ENCODE data around the gene TPCN2.

Gene TPCN2

DNA sequence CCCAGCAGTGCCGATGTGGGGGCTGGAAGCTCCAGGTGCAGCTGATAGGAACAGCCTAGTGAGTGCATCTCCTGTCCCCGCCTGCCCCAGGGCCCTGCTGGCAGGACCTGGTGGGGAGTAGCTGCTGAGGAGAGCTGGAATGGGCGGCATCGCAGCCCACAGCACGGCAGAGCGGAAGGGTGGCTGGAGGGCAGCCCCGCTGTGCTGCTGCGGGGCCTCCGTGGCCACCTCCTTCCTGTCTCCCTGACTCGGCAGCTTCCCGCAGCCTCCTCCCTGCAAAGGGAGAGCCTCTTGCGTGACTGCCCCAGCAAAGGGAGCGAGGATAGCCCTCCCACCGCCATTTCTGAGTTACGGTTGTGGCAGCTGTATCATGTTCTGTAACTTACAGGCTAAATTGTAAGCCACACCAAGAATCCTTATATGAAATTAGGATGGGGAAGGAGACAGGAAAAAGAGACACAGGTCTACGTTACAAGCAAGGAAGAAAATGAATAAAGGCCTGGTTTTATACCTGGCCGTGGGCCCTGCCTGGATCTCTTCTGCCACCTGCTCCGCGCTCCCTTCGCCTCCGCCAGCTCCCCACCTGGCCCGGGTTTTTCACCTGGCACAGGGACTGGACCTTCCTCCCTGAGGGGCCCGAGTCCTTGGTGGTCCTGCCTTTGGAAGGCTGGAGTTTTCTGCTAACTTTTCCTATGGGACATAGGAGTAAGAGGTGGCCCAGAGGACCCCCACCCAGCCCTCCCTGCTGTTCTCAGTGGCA, 10.0 kb downstream of the TPCN2 start:
- DNase-seq = no peak

DNA sequence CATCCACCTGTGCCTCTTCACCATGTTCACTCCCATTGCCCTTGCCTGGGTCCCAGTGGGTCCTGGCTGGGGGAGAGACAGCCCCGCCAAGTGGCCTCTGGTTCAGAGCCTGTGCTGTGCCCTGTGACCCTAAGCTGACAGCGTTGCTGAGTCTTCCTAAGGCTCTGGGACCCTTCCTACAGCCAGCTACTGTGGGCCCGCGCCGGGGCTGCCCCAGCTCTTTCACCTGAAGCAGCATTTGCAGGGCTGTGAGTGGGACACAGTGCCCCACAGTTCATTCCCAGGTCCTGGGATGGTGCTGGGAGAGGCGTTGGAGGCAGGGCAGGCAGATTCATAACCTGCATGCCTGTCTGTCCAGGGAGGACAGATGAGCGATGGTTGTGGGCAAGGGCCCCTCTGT, 10.7 kb downstream of the TPCN2 start:
- no peak for DNase-seq

DNA sequence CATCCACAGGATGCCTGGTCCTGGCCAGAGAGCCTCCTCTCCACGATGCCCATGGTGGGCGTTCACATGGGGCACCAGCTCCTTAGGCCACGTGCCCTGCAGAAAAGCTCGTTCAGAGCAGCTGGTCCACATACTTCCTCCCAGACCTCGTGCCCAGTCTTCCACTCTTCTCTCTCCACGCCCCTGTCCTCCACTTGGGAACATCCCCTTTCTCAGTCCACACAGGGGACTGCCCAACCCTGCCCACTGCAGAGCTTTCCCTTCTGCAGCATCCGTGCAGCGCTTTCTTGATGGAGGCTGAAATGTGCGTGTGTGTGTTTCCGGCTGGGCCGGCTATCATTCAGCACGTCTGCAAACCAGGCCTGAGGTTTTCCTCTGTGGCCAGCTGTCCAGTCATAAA, 11.3 kb downstream of the TPCN2 start:
- DNase-seq = no peak

DNA sequence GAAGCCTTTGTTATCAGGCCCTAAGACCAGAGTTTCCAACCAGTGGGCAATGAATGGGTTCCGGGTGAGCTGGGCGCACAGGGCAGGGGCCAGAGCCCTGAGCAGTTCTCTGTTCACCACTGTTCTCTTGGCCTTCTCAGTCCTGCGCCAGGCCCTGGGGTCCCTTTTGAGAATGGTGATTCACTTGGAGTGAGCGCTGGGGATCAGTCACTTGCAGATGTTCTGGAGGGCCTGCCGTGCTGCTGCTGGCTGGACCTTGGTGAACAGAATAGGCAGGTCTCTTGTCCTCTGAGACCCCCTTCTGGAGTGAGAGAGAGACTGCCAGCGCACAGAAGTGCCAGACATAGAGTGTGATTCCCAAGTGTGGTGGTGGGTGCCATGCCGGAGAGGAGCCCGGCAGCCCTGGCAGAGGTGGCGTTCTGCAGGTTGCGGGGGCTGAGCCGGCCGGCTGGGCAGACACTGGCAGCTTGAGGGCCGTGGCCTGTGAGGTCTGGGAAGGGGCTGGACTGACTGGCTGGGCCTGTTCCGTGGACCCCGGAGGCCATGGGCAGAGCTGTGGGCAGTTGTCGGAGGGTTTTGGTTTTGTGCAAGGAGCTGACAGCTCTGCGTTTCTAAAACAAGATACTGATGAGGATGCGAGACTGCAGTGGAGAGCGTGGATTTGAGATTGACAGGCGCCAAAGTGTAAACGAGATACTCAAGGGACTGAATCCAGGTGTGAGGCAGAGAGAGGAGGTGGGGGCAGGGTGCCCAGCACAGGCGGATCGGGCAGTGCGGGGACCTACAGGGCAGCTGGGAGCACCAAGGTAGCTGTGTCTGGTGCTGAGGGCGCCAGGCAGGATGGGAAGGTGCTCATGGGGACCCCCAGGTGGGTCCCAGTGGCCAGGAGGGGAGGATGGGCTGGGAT, 12.3 kb downstream of the TPCN2 start:
- DNase-seq = no peak

DNA sequence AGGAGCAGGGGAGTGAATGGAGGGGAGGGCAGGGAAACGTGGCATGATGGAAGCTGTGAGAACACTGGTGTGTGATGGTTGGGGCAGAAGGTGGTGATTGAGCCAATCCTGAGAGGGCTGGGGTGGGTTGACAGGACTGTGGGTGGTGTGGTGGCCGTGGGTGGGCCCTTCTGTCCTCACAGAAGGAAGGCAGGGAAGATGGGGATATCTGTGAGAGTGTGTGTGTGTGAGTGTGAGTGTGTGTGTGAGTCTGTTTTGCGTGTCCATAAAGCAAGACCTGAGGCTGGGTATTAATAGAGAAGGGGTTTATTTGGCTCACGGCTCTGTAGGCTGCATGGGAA, 13.0 kb downstream of the TPCN2 start:
- DNase-seq = no peak

DNA sequence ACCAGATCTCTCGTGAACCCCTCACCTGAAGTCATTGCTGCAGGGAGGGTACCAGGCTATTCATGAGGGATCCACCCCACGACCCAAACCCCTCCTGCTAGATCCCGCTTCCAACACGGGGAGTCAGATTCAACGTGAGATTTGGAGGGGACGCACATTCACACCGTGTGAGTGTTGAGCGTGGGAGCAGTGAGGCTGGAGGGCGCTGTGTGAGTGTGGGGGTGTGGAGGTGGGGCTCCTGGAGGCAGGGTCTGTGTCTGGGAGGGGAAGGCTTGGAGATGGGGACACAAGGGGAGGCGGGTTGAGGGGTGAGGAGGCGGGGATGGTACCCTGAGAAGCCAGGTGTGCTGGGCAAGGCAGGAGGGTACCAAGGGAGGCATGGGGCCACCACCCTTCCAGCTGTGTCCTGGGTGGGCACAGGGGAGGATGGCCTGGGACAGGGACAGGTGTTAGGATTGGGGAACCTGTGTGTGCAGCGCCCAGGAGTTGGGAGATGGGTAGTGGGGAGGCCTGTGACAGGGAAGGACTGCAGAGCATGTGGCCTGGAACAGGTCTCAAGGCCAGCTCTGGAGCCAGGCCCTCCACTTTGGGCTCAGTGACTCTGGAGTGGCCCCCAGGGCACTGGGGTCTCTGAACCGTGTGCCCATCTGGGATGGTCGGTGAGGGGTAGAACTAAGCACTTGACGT, 13.6 kb downstream of the TPCN2 start:
- DNase-seq = no peak

DNA sequence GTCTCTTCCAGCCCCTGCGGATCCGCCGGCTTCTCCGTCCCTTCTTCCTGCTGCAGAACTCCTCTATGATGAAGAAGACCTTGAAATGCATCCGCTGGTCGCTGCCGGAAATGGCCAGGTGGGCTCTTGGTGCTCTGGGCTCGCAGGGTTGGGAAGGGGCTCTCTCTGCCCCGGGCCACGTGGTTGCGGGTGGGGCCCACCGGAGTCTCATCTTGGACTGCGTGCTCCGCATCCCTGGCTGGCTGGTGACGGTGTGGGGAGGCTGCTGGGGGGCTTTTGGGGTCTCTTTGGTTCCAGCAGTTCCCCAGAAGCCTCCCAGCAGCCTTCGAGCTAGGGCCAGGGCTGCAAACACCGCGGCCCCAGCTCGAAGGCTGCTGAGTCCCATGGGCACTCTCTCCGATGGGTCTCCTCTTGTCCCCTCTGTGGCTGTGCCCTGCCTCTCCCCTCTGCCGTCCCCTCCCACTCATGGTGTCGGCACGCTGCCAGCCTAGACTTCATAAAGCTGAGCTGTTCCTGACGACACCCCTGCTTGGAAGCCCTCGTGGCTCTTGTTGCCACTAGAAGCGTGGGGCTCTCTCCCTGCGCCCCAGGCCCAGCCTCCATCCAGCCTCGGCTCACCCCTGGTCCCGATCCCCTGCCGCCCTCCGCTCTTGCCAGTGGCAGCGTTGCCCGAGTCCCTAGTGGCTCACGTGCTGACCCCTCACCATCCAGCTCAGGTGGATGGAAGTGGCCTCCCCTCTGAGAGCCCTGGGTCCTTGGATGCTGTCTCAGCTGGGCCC, 14.3 kb downstream of the TPCN2 start:
- DNase-seq = no peak

DNA sequence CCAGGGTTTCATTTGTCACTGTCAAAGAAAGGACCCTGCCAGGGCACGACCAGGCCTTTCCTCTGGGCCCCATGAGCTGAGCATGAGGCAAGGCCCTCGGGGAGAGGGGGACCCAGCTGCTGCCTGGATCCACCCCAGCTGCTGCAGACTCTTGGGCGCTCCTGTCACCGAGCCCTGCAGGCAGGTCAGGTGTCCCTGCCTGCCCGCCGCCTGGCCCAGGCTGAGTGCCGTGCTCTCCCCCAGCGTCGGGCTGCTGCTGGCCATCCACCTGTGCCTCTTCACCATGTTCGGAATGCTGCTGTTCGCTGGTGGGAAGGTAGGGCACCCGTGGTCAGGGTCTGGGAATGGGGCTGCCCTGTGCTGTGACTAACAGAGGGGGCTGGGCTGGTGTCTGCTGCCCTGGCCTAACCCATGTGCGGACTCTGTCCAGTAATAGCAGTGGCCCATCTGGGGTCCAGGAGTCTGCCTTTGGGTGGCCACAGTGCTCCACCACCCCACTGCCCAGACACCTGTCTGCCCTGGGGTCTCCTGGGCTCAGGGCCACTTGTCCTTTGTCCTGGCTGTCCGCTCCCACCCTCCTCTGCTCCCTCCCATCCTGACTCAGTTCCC, 15.0 kb downstream of the TPCN2 start:
- DNase-seq = no peak

DNA sequence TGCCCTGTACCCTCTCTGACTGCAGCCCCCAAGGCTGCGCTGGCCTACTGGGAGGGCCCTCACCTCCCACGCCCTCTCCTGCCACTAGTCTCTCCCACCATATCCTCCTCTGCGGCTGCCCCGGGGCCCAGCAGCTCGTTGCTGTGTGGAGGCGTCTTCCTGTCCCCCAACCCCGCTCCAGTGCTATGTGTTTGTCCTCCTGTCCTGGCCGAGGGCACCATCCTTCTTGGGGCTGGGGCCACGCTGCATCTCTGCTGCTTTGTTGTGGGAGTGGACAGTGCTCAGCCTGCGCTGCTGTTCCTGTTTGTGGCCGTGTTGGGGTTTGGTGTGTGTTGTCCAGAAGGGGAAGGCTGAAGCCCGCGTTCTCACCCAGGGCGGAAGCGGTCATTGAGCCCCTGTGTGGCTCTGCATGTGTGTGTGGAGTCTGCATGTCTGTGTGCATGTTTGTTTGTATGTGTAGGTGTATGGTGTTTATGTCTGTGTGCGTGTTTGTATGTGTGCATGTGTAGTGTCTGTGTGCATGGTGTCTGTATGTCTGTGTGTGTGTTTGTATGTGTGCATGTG, 15.7 kb downstream of the TPCN2 start:
- DNase-seq = no peak

DNA sequence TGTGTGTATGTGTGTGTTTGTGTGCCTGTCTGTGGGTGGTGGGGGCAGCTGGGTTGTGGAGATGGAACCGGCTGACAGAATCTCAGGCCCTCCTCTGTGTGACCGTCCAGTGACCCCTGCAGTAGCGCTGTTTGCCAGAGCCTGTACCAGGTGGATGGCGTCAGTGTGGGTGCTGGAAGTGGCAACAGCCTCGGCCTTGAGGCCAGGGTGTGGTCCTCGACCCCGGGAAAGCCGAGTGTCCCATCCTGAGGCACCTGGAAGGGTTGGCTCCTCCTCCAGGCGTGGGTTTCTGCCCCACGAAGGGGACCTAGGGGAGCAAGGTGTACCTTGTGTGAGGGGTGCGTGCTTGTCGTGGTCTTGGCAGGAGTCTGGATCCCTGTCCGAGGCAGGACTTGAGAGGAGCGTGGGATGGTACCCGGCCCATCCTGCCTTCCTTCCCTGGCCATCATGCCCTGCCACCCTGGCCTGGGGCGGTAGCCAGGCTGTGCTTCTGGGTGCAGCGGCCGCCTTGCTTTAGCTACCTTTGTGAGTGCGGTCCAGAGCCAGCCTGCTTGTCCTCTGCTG, 16.5 kb downstream of the TPCN2 start:
- no peak for DNase-seq

DNA sequence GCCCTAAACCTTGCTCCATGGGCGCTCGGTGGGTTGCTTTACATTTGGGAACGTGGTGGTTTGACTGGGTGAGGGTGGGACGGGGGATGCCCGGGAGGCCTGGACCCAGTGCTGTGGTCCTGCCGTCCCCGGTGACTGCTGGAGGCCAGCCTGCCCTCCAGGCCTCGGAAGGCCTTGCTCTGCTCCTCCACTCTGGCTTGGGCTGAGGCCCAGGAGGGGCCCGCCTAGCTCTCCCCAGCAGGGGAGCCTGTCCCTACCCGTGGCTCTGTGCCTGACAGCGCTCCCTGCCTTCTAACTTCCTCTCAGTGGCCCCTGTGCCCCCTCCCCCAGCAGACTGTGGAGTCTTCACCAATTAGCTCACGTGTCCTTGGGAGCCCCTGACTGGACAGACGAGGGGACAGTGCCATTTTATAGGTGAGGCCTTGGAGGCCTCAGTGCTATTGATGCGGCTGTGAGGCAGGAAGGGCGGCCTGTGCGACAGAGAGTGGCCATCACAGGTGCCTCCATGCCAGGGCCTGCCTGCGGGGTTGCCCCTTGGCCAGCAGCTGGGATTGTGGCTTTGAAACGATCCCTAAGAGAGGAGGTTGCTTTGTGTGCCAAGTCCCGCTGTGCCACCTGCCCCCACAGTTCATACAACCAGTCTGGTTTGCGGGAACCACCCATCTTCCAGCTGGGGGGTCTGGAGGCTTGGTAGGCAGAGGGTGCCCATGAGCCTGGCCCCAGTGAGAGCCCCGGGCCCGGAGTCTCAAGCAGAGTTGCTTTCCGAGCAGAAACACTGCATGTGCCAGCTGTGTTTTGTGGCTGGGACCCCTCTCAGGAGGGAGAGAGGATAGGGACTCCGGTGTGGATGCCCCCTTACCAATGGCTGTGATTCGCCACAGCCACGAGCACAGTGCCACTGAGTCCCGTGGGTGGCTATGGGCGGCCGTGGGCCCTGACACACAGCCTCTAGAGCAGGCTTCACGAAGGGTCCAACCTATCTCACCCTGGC, 17.7 kb downstream of the TPCN2 start:
- DNase-seq = no peak

DNA sequence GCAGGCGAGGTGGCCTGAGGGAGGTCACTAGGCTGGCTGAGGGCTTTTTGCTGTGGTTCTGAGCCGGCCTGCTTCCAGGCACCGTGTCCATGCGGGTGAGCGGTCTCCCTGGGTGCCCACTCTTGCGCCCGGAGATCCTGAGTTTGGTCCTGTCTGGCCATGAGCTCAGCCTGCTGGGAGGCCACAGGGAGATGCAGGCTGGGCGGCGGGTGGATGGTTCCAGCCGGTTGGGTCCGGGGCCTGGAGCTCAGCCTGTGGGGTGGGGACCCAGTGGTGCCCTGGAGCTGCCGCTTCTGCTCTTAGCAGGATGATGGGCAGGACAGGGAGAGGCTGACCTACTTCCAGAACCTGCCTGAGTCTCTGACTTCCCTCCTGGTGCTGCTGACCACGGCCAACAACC, 18.5 kb downstream of the TPCN2 start:
- DNase-seq = no peak

DNA sequence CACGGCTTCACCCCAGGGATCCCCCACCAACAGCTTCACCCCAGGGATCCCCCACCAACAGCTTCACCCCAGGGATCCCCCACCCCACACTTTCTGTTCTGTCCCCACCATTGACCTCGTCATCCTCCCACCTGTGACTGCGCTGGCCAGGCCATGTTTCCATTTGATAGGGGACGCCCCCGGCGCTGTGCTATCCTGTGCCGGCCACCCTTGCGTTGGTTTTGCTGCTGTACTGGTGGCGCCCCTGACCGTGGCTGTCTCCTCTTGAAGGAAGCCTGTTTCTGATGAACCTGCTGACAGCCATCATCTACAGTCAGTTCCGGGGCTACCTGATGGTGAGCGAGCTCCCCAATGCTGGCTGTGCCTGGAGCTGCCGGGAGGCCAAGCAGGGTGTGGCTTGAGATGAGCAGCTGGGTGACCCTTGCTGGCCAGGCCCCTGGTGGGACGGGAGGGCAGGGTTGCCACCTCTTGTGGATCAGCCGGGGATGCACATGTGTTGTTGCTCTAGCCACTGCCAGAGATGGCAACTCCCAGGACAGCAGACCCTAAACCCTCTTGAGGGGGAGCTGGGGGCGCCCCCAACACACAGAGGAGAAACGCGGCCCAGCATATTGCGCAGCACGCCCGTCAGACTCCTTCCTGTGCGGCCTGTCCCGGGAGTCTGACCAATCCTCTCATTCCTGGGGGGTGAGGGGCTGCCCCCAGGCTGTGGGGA, 22.5 kb downstream of the TPCN2 start:
- DNase-seq = no peak

DNA sequence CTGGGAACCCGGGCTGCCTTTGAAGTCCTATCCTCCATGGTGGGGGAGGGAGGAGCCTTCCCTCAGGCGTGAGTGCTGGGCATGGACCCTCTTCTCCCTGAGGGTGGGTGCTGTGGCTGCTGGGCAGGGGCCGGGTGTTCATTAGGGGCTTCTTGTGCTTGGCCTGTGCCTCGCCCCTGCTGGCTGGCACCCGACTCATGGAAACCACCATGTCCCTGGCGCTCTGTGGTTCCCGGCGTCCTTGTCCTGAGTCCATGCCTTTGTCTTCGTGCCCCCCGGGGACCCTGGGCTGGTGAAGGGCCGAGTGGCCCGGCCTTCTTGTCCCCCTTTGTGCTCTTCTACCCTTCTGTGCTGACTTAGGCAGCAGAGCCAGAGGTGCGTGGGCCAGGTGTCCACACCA, 23.2 kb downstream of the TPCN2 start:
- no peak for DNase-seq

DNA sequence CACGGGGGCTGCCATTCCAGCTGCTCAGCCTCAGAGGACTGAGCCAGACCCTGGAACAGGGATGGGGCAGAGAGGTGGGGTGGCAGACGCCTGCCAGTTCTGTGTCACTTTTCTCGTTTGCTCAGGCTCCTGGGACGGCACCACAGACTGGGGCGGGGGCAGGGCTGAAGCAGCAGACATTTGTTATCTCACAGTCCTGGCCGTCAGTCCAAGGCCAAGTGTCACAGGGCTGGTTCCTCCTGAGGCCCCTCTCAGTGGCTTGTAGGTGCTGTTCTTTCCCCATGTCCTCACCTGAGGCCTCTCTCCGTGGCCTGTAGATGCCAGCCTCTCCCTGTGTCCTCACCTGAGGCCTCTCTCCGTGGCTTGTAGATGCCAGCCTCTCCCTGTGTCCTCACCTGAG, 24.7 kb downstream of the TPCN2 start:
- DNase-seq = no peak

DNA sequence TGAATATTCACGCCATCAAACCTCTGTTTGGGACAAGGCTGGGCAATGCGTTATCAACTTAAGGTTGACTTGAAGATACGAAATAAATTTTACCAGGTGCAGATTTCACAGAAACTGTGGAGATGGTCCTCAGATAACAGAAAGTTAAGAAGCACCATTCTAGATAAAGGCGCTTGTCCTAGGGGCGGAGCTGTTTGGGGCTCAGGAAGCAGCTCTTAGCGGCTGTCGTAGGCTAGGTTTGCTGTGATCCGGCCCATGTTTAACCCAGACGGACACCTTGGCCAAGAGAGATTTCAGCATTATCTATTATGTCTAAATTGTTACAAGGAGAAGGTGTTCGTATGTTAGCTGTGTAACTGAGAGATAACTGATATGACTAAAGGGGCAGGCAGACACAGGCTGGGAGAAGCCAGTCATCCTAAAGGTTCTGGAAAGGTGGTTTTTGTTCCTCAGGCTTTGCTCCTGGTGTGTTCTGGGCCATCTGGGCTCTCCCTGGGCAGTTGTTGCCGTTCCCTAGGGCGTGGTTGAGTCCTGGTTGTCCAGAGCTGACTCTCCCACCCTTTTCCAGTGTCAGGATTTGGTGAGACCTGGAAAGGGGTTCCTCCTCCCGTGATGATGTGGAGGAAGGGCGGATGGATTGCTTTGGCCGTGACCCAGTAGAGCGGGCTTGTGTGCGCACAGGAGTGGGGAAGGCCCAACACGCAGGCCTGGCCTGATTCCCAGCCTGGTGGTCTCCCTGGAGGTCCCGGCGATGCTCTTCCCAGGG, 25.8 kb downstream of the TPCN2 start:
- no peak for DNase-seq

DNA sequence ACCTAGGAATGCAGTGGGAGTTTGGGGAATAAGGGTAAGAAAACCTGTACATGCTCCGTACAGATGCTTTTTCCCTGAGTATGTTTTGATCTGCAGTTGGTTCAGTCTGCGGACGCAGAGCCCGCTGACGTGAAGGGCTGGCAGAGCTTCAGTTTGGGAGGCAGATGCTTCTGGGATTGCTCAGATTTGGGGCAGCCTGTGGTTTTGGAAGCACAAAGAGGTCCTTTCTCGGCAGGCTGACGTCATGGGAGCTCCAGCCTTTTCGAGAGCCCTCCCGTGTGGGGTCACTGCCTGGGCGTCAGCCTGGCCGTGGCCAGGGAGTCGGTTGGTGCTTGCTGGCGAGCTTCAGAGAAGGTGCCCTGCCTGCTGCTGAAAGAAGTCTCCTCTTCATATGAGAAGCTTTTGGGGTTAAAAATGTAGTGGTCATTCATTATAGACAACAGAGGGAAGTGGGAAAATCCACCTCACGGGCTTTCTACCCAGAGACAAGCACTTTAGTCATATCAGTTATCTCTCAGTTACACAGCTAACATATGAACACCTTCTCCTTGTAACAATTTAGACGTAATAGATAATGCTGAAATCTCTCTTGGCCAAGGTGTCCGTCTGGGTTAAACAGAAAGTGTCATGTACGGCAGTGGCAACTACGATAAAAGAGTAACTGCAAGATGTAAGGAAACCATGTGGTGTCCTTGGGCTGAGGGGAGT, 26.8 kb downstream of the TPCN2 start:
- DNase-seq = no peak

DNA sequence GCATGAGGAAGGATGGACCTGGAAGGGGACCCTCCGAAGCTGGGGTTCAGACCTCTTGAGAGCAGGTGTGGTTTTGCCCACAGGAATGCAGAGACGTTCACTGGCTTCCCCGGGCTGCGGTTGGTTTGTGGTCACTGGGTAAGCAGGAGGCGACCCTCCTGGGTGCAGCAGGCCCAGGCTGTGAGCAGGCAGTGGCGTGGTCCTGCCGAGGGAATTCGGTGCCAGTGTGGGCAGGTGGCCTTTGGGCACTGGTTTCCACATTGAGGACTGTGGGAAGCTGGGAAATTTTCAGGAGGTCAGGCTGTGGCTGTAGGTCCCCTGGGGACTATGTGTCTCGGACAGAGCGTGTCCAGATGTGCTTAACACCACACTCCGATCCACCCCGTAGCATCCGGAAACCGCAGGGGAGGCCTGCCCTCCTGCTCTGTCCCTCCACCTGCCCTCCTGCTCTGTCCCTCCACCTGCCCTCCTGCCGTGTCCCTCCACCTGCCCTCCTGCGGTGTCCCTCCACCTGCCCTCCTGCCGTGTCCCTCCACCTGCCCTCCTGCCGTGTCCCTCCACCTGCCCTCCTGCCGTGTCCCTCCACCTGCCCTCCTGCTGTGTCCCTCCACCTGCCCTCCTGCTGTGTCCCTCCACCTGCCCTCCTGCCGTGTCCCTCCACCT, 27.5 kb downstream of the TPCN2 start:
- no peak for DNase-seq
